Chondrocyte (in vitro differentiated cells): ENCODE results near the gene TPCN1. TPM values are rescaled to one million over a fixed set of nuclear protein-coding genes. Genes with fewer than 3 reads are reported as not detected.
"Not testable (repeated sequence)": the region's sequence is repeated elsewhere in the genome, so short reads cannot be mapped to it uniquely, and the experiment has no call there.

Source experiments
- DNase-seq: peaks from one replicate; pipeline ENCODE4 v3.0.0; 2021; ENCODE audit warnings: mixed read lengths, low spot score
- H3K27ac Mint-ChIP-seq: one replicate; pipeline ENCODE4 v1.8.0; 2021; ENCODE audit warnings: mild to moderate bottlenecking, moderate library complexity, mixed read lengths; ENCODE audit not compliant: unreplicated experiment
- H3K27me3 Mint-ChIP-seq: 2 replicates; pipeline ENCODE4 v1.8.0; 2021; ENCODE audit warnings: low read depth, mixed read lengths
- H3K36me3 Mint-ChIP-seq: 2 replicates; pipeline ENCODE4 v1.8.0; 2021; ENCODE audit warnings: low read depth, mixed read lengths
- H3K4me1 Mint-ChIP-seq: 2 replicates; pipeline ENCODE4 v1.8.0; 2021; ENCODE audit warnings: low read depth, mild to moderate bottlenecking, mixed read lengths
- H3K4me3 Mint-ChIP-seq: one replicate; pipeline ENCODE4 v1.8.0; 2021; ENCODE audit warnings: mild to moderate bottlenecking, moderate library complexity, mixed read lengths; ENCODE audit not compliant: unreplicated experiment
- H3K9me3 Mint-ChIP-seq: 2 replicates; pipeline ENCODE4 v1.8.0; 2021; ENCODE audit warnings: low read depth, mixed read lengths
- total RNA-seq: library from RNA; stranded (reverse); gene quantifications from 3 replicates; pipeline ENCODE4 v1.2.1, GENCODE V29; 2021
- TF ChIP-seq, protein P1 (sequence below): fragments of 200-600 bp; sonication (generic); IDR thresholded peaks from 2 replicates; pipeline ENCODE4 v1.5.0; 2021; ENCODE audit warnings: antibody characterized with exemption, mild to moderate bottlenecking, moderate library complexity

The TPCN1 gene
- total RNA-seq, 1 donor from 2014 or later, result 35.9 TPM

DNA sequence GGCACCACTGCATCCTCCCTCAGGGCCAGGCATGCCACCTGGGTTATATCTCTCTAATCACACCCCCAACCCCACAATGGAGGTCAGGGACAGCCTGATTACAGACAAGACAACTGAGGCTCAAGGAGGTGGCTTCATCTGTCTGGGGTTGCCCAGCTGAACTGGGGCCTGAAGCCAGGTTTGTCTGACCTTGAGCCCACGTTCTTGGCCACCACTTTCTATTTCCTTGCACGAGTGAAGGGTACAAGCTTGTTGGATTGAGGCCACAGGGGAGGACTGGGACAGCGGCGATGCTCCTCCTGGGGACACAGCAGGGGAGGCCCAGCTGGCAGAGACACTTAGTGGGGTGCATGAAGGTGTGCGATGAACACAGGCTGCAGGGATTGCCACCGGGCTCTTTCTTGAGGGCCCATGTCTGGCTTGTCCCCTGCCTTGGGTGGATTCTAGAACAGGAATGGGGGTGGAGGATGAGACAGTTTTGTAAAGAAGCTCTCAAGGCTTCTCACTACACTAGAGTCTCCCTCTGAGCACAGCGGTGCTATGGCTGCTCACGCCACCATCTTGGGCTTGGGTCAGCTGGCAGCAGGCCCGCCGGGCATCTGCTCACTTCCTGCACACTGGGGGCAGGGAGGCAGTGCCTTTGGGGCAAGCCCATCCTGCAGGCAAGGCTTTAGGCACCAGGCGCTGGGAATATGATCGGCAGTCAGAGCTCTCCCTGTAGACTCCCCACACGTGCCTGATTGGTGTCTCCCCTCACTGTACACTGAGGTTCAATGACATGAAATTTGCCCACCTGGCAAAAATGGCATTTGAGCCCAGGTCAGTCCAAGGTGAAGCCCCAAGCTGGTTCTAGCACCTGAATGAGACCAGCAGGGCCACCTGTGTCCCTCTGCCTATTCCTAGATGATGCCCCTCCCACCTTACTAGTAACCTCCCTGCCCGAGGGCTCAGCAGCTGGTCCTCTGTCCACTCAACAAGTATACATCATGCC lies 19.8 kb upstream of the TPCN1 start:
- Mint-ChIP-seq H3K4me1 (peaks cover 17% of the 10 kb centered on the region), H3K27ac (no peak overlapping the region), H3K36me3 (no peaks in the 10 kb centered on the region), H3K27me3 (no peaks in the 10 kb centered on the region), H3K4me3 (no peak overlapping the region), H3K9me3 (peaks cover 4% of the 10 kb centered on the region)
- DNase-seq, result no peak
- TF ChIP-seq, protein P1, sequence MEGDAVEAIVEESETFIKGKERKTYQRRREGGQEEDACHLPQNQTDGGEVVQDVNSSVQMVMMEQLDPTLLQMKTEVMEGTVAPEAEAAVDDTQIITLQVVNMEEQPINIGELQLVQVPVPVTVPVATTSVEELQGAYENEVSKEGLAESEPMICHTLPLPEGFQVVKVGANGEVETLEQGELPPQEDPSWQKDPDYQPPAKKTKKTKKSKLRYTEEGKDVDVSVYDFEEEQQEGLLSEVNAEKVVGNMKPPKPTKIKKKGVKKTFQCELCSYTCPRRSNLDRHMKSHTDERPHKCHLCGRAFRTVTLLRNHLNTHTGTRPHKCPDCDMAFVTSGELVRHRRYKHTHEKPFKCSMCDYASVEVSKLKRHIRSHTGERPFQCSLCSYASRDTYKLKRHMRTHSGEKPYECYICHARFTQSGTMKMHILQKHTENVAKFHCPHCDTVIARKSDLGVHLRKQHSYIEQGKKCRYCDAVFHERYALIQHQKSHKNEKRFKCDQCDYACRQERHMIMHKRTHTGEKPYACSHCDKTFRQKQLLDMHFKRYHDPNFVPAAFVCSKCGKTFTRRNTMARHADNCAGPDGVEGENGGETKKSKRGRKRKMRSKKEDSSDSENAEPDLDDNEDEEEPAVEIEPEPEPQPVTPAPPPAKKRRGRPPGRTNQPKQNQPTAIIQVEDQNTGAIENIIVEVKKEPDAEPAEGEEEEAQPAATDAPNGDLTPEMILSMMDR, result no peak

DNA sequence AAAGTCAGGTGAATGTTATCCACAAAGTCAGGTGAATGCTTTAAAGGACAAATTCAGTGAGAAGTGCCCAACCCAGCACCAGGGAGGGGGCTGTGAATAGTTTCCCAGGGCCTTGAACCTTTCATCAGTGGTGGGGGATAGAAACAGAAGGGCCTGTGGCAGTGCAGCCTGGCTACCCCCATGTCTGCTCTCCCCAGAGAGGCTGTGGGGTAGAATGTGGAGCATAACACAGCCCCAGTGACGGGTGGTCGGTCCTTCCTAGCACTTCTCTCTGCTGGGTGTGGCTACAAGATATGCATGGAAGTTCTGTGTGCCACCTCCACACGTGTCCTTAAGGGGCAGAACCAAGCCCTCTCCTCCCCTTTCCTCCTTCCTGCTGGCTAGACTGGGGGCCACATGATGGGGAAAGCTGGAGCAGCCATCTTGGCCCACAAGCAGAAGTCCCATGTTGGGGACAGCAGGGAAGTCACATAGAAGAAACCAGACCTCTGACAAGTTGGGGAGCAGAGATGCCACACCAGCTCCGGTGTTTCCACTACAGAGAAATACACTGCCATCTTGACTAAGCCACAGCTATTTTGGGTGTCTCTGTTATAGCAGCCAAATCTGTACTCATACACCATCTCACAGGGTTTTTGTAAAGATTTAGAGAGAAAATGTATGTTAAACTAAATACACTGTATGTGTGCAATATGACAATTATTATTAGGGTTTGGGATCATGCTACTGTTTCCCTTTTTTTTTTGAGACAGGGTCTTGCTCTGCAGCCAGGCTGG lies 18.8 kb upstream of the TPCN1 start:
- Mint-ChIP-seq H3K4me1 (peaks cover 10% of the 10 kb centered on the region), H3K9me3 (peaks cover 4% of the 10 kb centered on the region), H3K4me3 (no peak overlapping the region), H3K36me3 (no peaks in the 10 kb centered on the region), H3K27me3 (no peaks in the 10 kb centered on the region), H3K27ac (no peak overlapping the region)
- DNase-seq, result no peak
- TF ChIP-seq, protein P1, result no peak

DNA sequence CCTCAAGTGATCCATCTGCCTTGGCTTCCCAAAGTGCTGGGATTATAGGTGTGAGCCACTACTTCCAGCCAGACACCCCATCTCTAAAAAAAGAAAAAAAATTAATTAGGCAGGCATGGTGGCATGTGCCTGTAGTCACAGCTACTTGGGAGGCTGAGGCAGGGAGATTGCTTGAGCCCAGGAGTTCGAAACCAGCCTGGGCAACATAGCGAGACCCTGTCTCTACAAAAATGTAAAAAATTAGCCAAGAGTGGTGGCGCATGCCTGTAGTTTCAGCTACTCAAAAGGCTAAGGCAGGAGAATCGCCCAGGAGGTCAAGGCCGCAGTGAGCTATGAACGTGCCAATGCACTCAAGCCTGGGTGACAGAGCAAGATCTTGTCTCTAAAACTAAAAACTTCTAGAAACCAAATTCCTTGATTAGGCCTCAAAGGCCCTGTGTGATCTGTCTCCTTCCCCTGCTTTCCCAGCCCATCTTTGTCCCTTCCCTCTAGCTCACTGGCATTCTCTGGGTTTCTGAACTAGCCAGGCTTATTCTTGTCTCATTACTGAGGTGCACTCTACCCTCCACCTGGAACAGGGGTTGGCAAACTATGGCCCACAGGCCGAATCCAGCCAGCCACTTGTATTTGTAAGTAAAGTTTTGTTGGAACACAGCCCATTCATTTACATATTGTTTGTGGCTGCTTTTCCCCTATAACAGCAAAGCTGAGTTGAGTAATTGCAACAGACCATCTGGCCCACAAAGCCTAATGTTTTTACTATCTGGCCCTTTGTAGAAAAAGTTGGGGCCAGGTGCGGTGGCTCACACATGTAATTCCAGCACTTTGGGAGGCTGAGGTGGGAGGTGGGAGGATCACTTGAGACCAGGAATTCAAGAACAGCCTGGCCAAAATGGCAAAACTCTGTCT lies 17.2 kb upstream of the TPCN1 start:
- no peak overlapping the region for H3K4me3 Mint-ChIP-seq
- no peaks in the 10 kb centered on the region for H3K27me3 Mint-ChIP-seq
- peaks cover 12% of the 10 kb centered on the region for H3K4me1 Mint-ChIP-seq
- TF ChIP-seq, protein P1, result no peak
- H3K27ac Mint-ChIP-seq, result no peak overlapping the region
- no peaks in the 10 kb centered on the region for H3K36me3 Mint-ChIP-seq
- H3K9me3 Mint-ChIP-seq, result peaks cover 4% of the 10 kb centered on the region
- DNase-seq, result no peak

DNA sequence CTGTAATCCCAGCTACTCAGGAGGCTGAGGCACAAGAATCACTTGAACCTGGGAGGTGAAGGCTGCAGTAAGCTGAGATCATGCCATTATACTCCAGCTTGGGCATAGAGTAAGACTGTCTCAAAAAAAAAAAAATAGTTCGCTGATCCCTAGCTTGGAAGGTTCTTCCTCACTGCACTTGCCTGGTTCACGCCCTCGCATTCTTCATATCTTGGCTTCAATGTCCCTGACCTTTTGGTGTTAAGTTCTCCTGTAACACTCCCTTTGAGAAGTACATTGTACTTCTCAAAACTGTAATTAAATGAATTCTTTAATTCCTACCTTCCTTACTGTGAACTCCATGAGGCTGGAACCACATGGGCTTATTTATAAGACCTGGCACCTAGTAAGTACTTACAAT lies 16.5 kb upstream of the TPCN1 start:
- no peak overlapping the region for H3K4me3 Mint-ChIP-seq
- H3K4me1 Mint-ChIP-seq, result peaks cover 12% of the 10 kb centered on the region
- no peak for DNase-seq
- no peak overlapping the region for H3K27ac Mint-ChIP-seq
- no peaks in the 10 kb centered on the region for H3K36me3 Mint-ChIP-seq
- H3K27me3 Mint-ChIP-seq, result no peaks in the 10 kb centered on the region
- H3K9me3 Mint-ChIP-seq, result peaks cover 4% of the 10 kb centered on the region
- TF ChIP-seq, protein P1, result no peak

DNA sequence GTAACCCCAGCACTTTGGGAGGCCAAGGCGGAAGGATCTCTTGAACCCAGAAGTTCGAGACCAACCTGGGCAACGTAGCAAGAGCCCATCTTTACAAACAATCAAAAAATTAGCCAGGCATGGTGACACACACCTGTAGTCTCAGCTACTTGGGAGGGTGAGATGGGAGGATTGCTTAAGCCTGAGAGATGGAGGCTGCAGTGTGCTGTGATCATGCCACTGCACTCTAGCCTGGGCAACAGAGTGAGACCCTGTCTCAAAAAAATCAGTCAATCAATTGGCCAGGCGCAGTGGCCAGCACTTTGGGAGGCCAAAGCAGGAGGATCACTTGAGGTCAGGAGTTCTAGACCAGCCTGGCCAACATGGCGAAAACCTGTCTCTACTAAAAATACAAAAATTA lies 14.5 kb upstream of the TPCN1 start:
- not testable (repeated sequence) for DNase-seq, H3K27me3 Mint-ChIP-seq, H3K36me3 Mint-ChIP-seq, H3K9me3 Mint-ChIP-seq, H3K27ac Mint-ChIP-seq, H3K4me3 Mint-ChIP-seq
- H3K4me1 Mint-ChIP-seq, result peaks cover 12% of the 10 kb centered on the region
